HG03039 (cell line): ENCODE measurements around the gene CHRNA7.

Source experiments
- ATAC-seq: cut with Tn5 transposase; IDR thresholded peaks from one replicate; pipeline ENCODE4 v1.9.1; 2021; ENCODE audit warnings: mild to moderate bottlenecking, moderate library complexity; ENCODE audit not compliant: unreplicated experiment

CHRNA7 gene

GRCh38 chr15:32029862-32030781 is at the start of gene CHRNA7:
CHRNA7 (plus strand) TSS chr15:32030515; CDS start chr15:32030595, 80 bp downstream.
- ATAC-seq: no peak

- ATAC-seq: no peak
Measured at GRCh38 chr15:31985607-31986006, 44.7 kb upstream of the CHRNA7 start.

- no peak for ATAC-seq
Measured at GRCh38 chr15:31993062-31993461, 37.3 kb upstream of the CHRNA7 start.

- no peak for ATAC-seq
Measured at GRCh38 chr15:31997711-31998110, 32.6 kb upstream of the CHRNA7 start.

DNA sequence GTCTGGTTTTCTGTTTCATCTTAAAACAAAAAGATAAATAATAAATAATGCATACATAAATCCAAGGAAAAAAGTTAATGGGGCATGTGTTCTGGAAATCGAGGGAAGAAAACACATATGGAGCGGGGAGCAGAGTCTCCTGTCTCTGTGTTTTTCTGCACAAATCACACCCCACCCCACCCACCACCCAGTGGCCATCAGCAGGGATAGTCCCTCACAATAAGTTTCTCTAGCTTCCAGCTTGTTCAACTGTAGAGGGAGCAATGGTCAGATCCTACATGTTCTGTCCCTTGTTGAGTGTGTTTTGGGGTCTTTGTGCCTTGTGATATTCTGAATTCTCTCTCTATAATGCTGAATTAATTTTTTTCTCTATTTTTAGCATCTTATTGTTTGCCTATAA is 26.8 kb upstream of the CHRNA7 start:
- no peak for ATAC-seq

- no peak for ATAC-seq
Measured at GRCh38 chr15:32004249-32004648, 26.1 kb upstream of the CHRNA7 start.

GRCh38 chr15:32007355-32007960 is 22.9 kb upstream of the CHRNA7 start:
- no peak for ATAC-seq

- no peak for ATAC-seq
Measured at GRCh38 chr15:32014953-32015352, 15.4 kb upstream of the CHRNA7 start.

GRCh38 chr15:32020156-32020555 is 10.2 kb upstream of the CHRNA7 start:
- ATAC-seq: no peak

- ATAC-seq: no peak
Measured at GRCh38 chr15:32028921-32029320, 1.4 kb upstream of the CHRNA7 start.

DNA sequence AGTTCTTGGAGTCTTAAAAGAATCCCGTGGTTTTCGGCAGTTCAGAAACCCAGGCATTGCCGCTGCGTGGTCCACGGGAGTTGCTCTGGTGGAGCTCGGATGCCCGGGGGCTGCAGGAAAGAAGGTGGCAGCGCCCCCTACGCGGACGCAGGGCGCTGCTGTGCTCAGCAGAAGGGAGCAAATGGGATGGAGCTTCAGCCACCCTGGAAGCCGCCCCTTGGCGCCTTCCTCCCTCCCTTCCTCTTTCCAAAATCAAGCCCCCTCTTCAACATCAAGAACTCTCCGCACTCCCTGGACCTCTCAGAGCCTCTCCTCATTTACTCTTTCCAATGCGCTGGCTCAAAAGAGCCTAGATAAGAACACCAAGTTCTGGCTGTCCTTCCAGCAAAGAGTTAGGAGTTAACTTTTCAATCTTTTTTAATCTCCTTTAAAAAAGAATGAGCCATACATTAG is 880 bp upstream of the CHRNA7 start:
- ATAC-seq: no peak

DNA sequence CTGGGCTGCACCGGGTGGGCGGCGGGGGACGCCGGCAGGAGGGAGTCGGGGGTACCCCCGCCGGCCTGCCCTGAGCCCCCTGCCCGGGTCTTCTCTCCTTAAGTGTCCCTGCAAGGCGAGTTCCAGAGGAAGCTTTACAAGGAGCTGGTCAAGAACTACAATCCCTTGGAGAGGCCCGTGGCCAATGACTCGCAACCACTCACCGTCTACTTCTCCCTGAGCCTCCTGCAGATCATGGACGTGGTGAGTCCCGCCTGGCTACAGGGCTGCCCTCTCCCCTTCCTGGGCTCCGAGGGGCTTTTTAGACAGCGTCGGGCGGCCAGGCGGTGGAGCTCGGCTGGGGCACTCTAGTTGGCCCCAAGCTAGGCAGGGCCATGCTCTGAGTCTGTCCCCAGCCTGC is 480 bp downstream of the CHRNA7 start:
- no peak for ATAC-seq

GRCh38 chr15:32033186-32033890 is 3.0 kb downstream of the CHRNA7 start:
- no peak for ATAC-seq

- no peak for ATAC-seq
Measured at GRCh38 chr15:32034106-32034505, 3.8 kb downstream of the CHRNA7 start.

- no peak for ATAC-seq
Measured at GRCh38 chr15:32035285-32035684, 5.0 kb downstream of the CHRNA7 start.

DNA sequence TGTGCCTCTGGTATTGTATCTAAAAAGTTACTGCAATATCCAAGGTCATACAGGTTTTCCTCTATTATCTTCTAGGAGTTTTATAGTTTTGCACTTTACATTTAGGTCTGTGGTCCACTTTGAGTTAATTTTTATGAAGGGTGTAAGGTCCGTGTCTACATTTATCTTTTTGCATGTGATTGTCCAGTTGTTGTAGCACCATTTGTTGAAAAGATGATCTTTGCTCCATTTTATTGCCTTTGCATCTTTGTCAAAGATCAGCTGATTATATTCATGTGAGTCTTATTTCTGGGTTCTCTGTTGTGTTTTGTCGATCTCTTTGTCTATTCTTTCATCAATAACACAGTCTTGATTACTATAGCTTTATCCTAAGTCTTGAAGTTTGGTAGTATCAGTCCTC is 6.7 kb downstream of the CHRNA7 start:
- ATAC-seq: no peak

DNA sequence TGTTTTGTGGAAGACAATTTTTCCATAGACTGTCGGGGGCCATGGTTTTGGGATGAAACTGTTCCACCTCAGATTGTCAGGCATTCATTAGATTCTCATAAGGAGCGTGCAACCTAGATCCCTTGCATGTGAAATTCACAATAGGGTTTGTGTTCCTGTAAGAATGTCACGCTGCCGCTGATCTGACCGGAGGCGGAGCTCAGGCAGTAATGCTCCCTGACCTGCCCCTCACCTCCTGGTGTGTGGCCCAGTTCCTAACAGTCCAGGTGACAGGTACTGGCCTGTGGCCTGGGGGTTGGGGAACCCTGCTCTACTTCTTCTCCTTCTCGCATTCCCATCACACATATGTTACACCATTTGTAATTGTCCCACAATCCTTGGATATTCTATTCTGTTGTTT is 11.0 kb downstream of the CHRNA7 start:
- ATAC-seq: no peak

DNA sequence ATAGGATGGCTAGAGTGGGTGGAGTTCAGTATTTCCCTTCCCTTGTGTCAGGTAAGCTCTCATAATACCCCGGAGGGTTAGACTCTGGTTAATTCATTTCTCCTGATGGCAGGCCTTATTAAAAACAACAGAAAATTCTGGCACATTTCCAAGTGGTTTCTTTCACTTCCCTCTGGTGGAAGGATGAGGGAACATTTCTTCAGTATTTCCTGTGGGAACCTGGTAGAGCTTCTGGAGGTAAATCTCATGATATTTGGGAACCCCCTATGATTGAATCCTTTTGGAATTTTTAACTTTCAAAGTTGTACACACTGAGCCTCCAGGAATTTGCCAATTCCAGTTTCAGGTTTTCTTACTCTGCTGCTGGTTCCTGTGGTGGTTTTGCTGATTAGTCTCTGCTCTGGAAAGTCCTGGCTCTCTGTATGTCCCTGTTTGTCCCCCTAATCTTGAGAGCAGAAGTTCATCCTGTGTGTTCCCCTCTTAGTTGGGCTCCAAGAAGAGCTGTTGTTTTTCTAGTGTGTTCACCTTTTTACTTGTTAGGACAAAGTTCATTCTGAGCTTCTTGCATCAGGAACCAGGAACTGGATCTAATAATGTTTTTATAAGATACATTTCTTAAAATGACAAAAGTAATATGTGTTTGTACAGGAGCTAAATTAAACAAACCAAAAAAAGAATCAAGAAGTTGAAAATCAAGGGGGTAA is 12.1 kb downstream of the CHRNA7 start:
- no peak for ATAC-seq

DNA sequence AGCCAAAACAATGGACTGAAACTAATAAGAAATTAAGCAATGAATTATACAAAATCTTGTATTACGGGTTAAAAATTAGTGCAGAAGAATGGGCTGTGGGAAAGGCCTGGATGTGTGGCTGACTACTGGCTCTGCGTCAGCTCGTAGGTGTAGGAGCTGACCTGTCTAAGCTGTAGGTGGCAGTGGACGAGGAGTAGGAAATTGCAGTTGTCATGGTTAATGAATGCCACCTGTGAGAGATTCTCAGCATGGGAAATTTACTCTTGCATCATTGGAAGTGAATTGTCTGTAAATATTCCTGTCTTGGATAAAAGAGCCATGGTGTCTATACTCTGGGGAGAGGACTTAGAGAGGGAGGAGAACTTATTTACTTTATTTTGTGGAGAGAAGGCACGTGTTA is 23.4 kb downstream of the CHRNA7 start:
- no peak for ATAC-seq

DNA sequence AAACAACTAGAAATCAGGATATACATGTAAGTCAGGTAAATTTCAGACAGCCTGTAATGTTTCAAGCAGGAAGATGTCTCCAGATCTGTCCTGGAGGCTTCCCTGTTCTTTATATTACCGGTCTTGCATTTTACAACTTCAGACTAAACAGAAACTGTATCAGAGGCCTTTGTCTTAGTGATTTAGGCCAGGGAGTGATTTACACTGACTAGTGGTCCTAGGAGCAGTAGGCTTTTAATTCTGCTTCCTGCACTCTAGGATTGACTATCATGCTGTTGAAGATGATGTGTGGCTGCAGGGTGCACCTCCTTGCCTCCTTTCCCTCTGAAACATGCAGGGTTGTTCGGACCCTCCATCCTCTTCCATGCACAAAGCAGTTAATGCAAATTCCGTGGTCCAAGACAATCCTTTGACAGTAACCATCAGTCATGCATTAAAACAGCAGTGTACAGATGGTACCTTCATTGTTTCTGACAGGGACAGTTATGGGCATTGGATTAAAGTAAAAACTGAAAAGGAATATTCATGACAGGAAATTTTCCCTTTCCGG is 27.6 kb downstream of the CHRNA7 start:
- ATAC-seq: no peak

DNA sequence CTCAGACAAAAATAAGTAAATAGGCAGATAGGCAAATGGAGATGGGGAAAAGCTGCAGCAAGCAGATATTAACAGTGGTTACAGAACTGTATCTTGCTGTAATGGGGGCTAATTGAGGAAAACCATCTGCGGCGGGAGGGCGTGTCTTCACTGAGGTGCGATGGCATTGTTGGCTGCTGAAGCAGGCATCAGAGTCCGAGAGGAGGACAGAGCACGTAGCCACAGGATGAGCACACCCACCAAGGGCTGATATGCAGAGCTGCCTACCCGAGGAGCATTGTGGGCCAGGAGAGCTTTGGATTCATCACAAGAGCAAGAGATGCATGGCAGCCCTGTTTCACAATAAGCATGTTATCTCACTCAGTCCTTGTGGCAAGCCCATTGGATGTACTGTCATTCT is 30.4 kb downstream of the CHRNA7 start:
- no peak for ATAC-seq
